Ovary (tissue), 9 donors: ENCODE measurements around the gene GMNC. TPM values are rescaled to one million over a fixed set of nuclear protein-coding genes. Genes with fewer than 3 reads are reported as not detected.
"Not testable (repeated sequence)": the region's sequence is repeated elsewhere in the genome, so short reads cannot be mapped to it uniquely, and the experiment has no call there.

ENCODE experiments used
- DNase-seq, 5 donors: peaks; one replicate each; pipeline ENCODE4 v3.0.0-alpha.2; 2019 to 2020
- H3K27ac ChIP-seq, 2 donors: fragments of 200-600 bp; one replicate each; pipeline versions ENCODE4 v1.5.1 to v1.8.0; 2019 to 2022
- H3K27me3 ChIP-seq: fragments of 200-600 bp; one replicate; pipeline ENCODE4 v1.8.0; 2022
- H3K36me3 ChIP-seq: fragments of 200-600 bp; sonication (generic); one replicate; pipeline ENCODE4 v1.5.1; 2019
- H3K4me1 ChIP-seq: one replicate; pipeline ENCODE4 v1.8.1; 2013; ENCODE audit warnings: mild to moderate bottlenecking, moderate library complexity; ENCODE audit not compliant: insufficient read depth
- H3K4me3 ChIP-seq: fragments of 200-600 bp; sonication (generic); one replicate; pipeline ENCODE4 v1.5.1; 2017
- H3K9me3 ChIP-seq, 2 donors: fragments of 200-600 bp in 1 of 2; sonication (generic) in 1 of 2; one replicate each; pipeline versions ENCODE4 v1.5.1 to v1.8.1; 2013 to 2019; ENCODE audit warnings: mild to moderate bottlenecking in 1 of 2, moderate library complexity in 1 of 2
- EP300 ChIP-seq: sonication (generic); formaldehyde crosslinking; IDR thresholded peaks from one replicate; pipeline ENCODE4 v1.6.1; 2017; ENCODE audit warnings: antibody characterized with exemption
- POLR2A ChIP-seq: fragments of 450-650 bp; IDR thresholded peaks from one replicate; pipeline ENCODE4 v1.6.1; 2017; ENCODE audit warnings: antibody characterized with exemption, mild to moderate bottlenecking, moderate library complexity
- WGBS, 3 donors: extraction: QIAGEN DNeasy Blood & Tissue Kit in 1 of 3; methylation state at CpG; one replicate each; pipeline versions ENCODE4 v1.1.5 to v1.1.7; 2013 to 2017; 5-methylcytosine and 5-hydroxymethylcytosine counted together
- intact Hi-C, 4 donors: fragments of 100-400 bp; cut with DNase I; formaldehyde crosslinking; loops; one replicate each; pipeline versions ENCODE4 v1.11.0 to v1.15.1; 2022 to 2023
- polyA plus RNA-seq, 2 donors: library from polyadenylated mRNA; stranded (reverse); fragments of 200-250 nt in 1 of 2; fragments of 350-450 nt in 1 of 2; fragmentation: Illumina TruSeq in 1 of 2; extraction: RNeasy Lipid Tissue Mini Kit (QIAGEN cat#74804) in 1 of 2; gene quantifications; one replicate each; pipeline ENCODE4 v1.2.3, GENCODE V29; 2013 to 2014
- total RNA-seq, 7 donors: library from RNA; depleted of rRNA in 2 of 7; stranded (reverse); fragments of >200 nt in 2 of 7; fragmentation: NEBNext Ultra II Directional in 3 of 7; extraction: Animal tissue kit (Norgen Biotek cat#: 25700) in 3 of 7; gene quantifications; one replicate each; pipeline versions ENCODE4 v1.1.0 to v1.2.4, GENCODE V29; 2016 to 2023
- TF ChIP-seq, protein P1 (sequence below), 3 donors: fragments of 450-650 bp in 2 of 3; fragments of 200-600 bp in 1 of 3; IDR thresholded peaks; one replicate each; pipeline versions ENCODE4 v1.5.1 to v1.8.0; 2016 to 2022; ENCODE audit warnings: antibody characterized with exemption in 3 of 3, mild to moderate bottlenecking in 1 of 3
- donor health status: DM: no; HTN: no; CAD: no; lungs with moderate emphysema.
- donor health status: DM: no; HTN: no; CAD: no.
- donor health status: Bipolar disorder and iron deficiency.
- donor health status: DM: yes; HTN: yes; CAD: no.
- donor health status: DM: no; HTN: no; CAD: no.
- donor health status: DM: yes; HTN: yes; CAD: no.

GMNC gene
- total and polyA plus RNA-seq, 9 donors: 0.08 to 6.8 (median 0.78) TPM; not detected in 1

DNA sequence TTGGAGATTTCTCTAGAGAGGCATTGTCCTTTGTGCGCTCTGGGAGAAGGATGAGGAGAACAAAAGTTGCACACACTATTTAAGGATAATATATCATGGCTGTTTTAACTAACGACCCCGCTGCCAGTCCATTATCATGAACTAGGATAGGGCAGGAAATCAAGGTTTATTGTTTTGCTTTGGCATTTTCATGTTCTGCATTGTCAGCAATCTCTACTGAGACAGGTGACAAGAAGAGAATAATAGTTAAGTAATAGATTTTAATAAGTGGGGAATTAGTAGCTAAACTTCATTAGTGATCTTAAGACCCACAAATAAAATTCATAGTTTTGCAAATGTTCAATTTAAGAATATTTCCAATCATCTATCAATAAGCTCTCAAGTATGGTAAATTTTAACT is 20.6 kb upstream of the GMNC start:
- WGBS, 3 donors: 61 to 70% (median 62%) methylated on average over 3 of the region's 3 CpGs
- no peaks in the 10 kb centered on the region for H3K4me1 ChIP-seq
- no peaks in the 10 kb centered on the region for H3K9me3 ChIP-seq
- H3K36me3 ChIP-seq: no peaks in the 10 kb centered on the region
- DNase-seq: no peak
- TF ChIP-seq, protein P1, sequence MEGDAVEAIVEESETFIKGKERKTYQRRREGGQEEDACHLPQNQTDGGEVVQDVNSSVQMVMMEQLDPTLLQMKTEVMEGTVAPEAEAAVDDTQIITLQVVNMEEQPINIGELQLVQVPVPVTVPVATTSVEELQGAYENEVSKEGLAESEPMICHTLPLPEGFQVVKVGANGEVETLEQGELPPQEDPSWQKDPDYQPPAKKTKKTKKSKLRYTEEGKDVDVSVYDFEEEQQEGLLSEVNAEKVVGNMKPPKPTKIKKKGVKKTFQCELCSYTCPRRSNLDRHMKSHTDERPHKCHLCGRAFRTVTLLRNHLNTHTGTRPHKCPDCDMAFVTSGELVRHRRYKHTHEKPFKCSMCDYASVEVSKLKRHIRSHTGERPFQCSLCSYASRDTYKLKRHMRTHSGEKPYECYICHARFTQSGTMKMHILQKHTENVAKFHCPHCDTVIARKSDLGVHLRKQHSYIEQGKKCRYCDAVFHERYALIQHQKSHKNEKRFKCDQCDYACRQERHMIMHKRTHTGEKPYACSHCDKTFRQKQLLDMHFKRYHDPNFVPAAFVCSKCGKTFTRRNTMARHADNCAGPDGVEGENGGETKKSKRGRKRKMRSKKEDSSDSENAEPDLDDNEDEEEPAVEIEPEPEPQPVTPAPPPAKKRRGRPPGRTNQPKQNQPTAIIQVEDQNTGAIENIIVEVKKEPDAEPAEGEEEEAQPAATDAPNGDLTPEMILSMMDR (IDR thresholded peaks at IDR 0.05): no peak
- TF ChIP-seq POLR2A: no peak
- TF ChIP-seq EP300: no peak
- no peak overlapping the region for H3K27ac ChIP-seq
- H3K27me3 ChIP-seq: no peaks in the 10 kb centered on the region
- no peak overlapping the region for H3K4me3 ChIP-seq
- intact Hi-C loops: loop anchor here in 1 of 4 donors (10.0 kb wide), 2 partner anchors 158 to 172 kb away; no protein-coding TSS in a partner anchor

DNA sequence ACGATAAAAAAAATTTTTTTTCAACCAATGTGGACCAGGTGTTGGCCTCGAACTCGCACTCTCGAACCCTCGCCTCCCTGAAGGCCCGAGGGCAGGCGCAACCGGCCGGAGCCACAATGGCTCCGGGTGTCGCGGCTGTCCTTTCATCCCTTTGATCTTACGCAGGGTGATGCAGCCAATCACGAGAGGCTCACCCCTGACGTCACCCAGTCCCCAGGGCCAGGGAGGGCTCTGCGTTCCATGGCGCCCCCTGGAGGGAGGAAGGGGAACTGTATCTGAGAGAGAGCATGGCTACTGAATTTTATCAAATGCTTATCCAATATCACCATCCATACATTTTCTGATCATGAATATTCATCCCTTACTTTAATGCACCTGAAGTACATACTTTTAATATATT is 15.4 kb upstream of the GMNC start:
- Histone ChIP-seq H3K9me3 (no peaks in the 10 kb centered on the region), H3K4me3 (no peak overlapping the region), H3K4me1 (no peaks in the 10 kb centered on the region), H3K27ac (no peak overlapping the region), H3K27me3 (no peaks in the 10 kb centered on the region), H3K36me3 (no peaks in the 10 kb centered on the region)
- WGBS, 3 donors: 83 to 86% (median 84%) methylated on average over 17 of the region's 17 CpGs
- no peak for DNase-seq
- intact Hi-C loops: no loop called here
- TF ChIP-seq, protein P1 (IDR thresholded peaks at IDR 0.05): no peak
- TF ChIP-seq EP300 (no peak), POLR2A (no peak)

DNA sequence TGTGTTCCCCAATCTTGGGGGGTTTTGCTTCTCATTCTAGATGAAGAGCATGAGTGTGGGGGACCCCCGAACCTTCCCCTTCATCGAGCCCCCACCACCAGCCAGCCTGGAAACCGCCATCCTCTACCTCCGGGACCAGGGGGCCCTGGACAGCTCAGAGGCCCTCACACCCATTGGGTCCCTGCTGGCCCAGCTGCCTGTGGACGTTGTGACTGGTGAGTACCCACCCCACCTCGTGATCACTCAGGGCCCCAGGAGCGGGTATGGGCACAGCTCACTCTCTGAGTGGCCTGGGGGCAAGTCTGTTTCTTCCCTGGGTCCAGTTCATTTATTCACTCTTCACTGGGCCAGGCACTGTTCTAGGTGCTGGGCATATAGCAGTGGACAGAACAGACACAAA is 13.9 kb upstream of the GMNC start:
- intact Hi-C loops, DNase-seq, H3K4me3 ChIP-seq, H3K9me3 ChIP-seq, H3K4me1 ChIP-seq, H3K27me3 ChIP-seq, H3K27ac ChIP-seq, H3K36me3 ChIP-seq: not testable (repeated sequence)
- 84 to 94% (median 89%) methylated on average over 6 to 7 of the region's 7 CpGs for WGBS, 3 donors

DNA sequence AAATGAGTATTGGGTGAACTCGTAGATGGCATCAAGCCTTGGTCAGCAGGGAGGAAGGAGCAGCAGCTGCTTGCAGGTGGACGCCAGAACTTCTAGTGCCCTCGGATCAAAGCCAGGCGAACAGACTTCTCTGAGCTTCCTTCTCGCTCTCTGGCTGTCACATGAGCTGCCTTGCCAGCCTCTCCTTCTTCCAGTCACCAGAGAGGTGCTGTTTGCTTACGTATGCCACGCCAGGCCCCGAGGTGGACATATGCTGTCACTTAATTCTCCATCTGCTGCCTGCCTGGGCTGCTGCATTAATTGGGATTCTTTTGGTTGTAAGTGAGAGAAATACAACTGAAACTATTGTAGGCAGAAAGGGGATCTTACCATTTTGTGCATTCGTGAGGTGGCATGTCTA is 12.6 kb upstream of the GMNC start:
- H3K27ac ChIP-seq, DNase-seq, H3K36me3 ChIP-seq, H3K4me3 ChIP-seq, H3K27me3 ChIP-seq, H3K4me1 ChIP-seq, intact Hi-C loops, H3K9me3 ChIP-seq: not testable (repeated sequence)
- WGBS, 3 donors: 73 to 94% (median 92%) methylated on average over 5 to 9 of the region's 9 CpGs

DNA sequence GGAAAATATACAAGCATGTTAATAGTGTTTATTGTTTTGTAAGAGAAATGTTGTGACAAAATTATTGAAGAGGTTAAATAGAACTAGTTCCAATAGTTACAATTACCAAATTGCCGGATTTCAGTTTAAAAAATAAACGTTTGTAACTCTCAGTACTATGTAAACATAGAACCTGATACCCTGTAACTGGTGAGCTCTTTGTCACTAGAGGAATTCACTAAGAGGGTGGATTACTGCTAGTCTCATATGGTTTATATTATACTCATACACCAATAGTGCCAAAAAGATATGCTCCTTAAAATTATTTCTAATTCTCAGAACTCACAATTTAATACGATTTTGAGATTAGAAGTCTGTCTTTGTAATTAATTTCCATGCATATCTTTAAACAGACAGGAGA is 7.6 kb upstream of the GMNC start:
- WGBS, 3 donors: 24 to 33% (median 26%) methylated on average over 3 of the region's 3 CpGs
- H3K27ac ChIP-seq: no peak overlapping the region

More for the DNA sequence above, 7.6 kb upstream of the GMNC start:
- no peak for DNase-seq
- Histone ChIP-seq H3K4me3 (no peak overlapping the region), H3K4me1 (no peaks in the 10 kb centered on the region), H3K9me3 (no peaks in the 10 kb centered on the region), H3K27me3 (no peaks in the 10 kb centered on the region), H3K36me3 (no peaks in the 10 kb centered on the region)
- intact Hi-C loops: no loop called here
- TF ChIP-seq EP300 (no peak), POLR2A (no peak)
- TF ChIP-seq, protein P1 (IDR thresholded peaks at IDR 0.05): no peak
